GM19463 (cell line): ENCODE measurements around the gene HERC3.

ENCODE experiments used
- ATAC-seq: cut with Tn5 transposase; IDR thresholded peaks from one replicate; pipeline ENCODE4 v1.9.1; 2021; ENCODE audit warnings: mild to moderate bottlenecking, moderate library complexity; ENCODE audit not compliant: unreplicated experiment

The HERC3 gene

GRCh38 chr4:88744609-88745008, 152.3 kb downstream of the HERC3 start:
- ATAC-seq: no peak

DNA sequence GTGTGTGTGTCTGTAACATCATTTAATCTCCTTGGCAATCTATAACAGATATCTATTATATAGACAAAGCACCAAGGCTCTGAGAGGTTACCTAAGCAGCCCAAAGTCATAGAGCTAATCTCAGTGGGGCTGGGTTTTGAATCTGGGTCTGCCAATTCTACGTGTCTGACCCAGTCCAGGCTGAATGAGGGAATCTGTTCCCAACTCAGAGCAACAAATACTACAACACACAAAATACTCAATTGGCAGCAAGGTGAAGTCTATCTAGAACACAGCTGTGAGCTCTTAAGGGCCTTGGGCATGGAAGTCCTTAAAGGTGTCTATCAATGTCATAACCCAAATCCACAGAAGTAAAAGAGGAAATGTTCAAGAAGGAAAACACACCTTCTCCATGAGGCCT, 152.9 kb downstream of the HERC3 start:
- ATAC-seq: no peak

GRCh38 chr4:88745581-88746163, 153.4 kb downstream of the HERC3 start:
- no peak for ATAC-seq

DNA sequence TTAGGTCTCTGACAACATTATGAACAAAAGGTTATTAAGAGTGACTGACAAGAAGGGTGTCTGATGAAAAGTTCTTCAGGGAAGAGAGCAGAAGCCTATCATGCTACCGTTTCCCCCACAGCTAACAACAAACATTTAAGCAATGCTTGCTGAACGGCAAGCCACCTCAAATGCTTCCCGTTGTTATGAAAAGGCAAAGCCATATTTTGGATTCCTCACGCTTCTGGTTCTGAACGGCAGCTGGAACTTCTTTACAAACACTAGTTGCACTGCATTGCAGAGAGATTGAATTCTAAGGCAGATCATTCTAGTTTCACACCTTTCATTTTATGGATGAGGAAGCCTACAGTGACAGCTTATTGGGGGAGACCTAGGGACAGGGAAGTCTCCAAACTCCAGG, 153.9 kb downstream of the HERC3 start:
- ATAC-seq: no peak

DNA sequence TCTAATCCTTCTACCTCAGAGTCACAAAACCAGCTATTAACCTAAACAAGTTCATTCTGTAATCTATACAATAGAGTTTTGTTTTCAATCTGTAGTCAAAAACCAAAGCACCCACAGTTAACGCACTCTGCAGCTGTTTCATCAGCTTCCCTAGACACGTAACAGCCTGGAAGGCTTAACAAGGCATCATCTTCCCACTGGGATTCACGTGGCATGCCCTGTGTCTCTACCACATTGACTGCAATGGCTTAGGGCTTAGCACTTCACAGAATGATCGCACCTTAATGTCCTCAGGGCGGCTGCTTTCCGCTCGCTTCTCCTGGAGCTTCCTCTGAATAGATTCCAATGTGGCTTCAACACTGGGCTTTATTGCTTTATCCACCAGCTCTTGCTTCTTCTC, 155.1 kb downstream of the HERC3 start:
- ATAC-seq: no peak

GRCh38 chr4:88750369-88750768, 158.1 kb downstream of the HERC3 start:
- ATAC-seq: no peak

DNA sequence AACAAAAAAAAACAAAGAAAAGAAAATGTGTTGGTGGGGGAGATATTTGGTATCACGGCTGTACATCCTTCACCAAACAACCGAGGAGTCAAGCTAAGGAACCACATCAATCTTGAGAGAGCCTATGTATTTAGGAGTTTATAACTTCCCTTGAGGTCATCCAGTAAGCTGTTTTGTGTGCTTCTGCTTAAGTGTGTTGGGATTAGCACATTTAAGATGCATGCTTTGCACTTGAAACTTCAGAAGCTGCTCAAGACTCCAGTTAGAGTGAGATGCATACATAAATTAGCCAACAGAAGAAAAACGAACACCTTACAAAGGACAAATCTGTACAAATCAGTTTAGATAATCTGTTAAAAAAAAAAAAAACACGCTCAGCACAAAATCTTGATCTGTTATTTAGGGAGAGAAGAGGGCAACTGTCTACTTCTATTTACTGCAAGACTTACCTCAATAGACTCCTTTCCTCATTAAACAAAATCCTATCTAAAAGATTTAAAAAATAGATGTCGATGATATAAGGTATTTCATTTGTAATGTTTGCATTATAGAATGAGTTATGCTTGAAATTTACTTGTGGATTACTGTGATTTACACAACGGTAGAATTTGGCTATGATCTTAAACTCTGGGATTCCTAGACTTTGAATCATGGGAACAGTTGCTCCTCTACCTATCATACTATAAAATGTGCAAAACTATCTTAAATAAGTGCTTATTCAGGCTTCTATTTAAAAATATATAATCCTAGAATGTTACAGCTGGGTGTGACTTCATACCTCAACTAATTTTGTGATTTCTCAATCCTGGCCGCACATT, 159.2 kb downstream of the HERC3 start:
- ATAC-seq: no peak

DNA sequence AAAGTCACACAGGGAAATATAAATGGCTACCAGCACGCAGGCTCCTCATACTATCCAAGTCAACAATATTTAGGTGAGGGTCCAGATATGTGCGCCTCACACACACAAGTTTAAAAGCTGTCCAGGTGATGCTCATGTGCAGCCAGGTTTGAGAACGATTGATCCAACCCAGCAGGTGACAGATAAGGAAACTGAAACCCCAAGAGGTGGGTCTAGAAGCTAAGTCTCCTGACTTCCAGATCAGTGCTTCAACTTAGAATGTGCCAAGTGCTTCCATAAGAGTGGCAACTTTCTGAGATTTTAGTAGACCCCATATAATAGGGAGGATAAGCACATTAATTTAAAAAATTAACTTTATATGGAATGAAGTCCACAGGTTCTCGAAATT, 159.8 kb downstream of the HERC3 start:
- ATAC-seq: peak; percentile 41

- ATAC-seq: no peak
Measured at GRCh38 chr4:88752754-88753153, 160.5 kb downstream of the HERC3 start.

- peak; percentile 70 for ATAC-seq
Measured at GRCh38 chr4:88753658-88754571, 161.6 kb downstream of the HERC3 start.

DNA sequence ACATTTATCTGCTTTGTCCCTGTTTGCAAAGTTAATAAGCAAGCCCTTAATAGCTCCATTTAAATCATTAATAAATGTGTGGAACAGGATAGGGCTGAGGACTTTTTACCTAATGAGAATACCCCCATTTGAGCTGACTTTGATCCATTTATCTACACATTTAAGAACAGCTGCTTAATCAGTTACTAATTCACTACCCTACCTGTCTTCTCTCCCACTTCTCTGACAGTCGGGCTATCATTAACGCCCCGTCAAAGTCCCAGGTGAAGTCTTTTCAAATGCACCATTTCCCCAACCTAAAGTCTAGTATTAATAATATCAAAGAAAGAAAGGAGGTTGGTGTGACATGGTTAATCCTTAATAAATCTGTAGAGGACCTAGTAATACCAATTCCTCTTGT, 162.5 kb downstream of the HERC3 start:
- ATAC-seq: no peak

- no peak for ATAC-seq
Measured at GRCh38 chr4:88755454-88755853, 163.2 kb downstream of the HERC3 start.

DNA sequence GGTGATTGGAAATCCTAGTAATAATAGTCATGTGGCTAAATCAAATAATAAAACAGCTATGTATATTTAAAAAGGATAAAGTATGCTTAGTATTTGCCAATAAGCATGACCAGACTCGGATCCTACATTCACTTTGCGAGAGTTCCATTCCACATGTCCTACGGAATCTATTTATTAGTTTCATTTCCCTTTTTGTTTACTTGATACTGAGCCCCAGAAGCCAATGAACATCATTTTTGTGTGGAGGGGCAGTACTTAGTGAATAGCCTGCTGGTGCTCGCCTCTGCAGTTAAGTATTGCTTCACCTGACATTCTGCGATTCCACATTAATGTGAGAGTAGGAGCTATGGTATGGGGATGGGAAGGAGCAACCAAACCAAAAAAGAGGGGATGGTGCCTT, 163.9 kb downstream of the HERC3 start:
- ATAC-seq: no peak

GRCh38 chr4:88757067-88757466, 164.8 kb downstream of the HERC3 start:
- ATAC-seq: no peak

DNA sequence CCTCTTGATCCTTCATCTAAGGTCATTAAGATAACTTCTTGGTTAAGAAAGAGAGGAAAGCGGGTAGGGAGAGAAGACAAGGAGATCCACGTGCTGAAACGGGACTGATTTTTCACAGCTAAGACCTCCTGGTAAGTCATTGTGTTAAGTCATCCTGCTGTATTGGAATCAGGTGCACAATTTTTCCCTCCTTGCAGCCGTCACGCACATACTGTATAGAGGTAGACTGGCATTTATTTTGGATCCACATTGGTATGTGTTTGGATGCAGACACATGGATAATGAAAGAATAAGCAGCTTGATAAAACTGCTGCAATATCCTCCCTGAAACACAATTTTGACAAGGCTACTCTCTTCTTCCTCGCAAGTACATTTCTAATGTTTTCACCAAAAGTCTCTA, 165.5 kb downstream of the HERC3 start:
- ATAC-seq: no peak
